GM12873 (cell line): ENCODE measurements around the gene NDOR1.

Source experiments
- CTCF ChIP-seq: IDR thresholded peaks from 2 replicates; pipeline ENCODE4 v1.5.1; 2012; ENCODE audit warnings: low read depth, mild to moderate bottlenecking, moderate library complexity, low read length, control low read depth; ENCODE audit not compliant: insufficient read depth; ENCODE audit errors: missing control alignments

The NDOR1 gene

GRCh38 chr9:137217276-137218211, 12.0 kb downstream of the NDOR1 start:
- no peak for TF ChIP-seq CTCF

GRCh38 chr9:137218212-137218753, 12.8 kb downstream of the NDOR1 start:
- TF ChIP-seq CTCF = no peak

GRCh38 chr9:137218754-137219271, 13.3 kb downstream of the NDOR1 start:
- TF ChIP-seq CTCF = no peak

- no peak for TF ChIP-seq CTCF
These were observed 14.3 kb downstream of the NDOR1 start for GRCh38 chr9:137219757-137220316.

- TF ChIP-seq CTCF = no peak
These were observed 15.0 kb downstream of the NDOR1 start for GRCh38 chr9:137220317-137221094.

GRCh38 chr9:137221095-137221505, 15.6 kb downstream of the NDOR1 start:
- TF ChIP-seq CTCF = no peak

- no peak for TF ChIP-seq CTCF
These were observed 16.1 kb downstream of the NDOR1 start for GRCh38 chr9:137221506-137222111.
